HG03066 (cell line): Measurements from ENCODE around the gene DTX1.

Experiments used
- ATAC-seq: cut with Tn5 transposase; IDR thresholded peaks from one replicate; pipeline ENCODE4 v1.9.1; 2021; ENCODE audit warnings: low read depth; ENCODE audit not compliant: unreplicated experiment

The DTX1 gene

GRCh38 chr12:113056631-113057488 is at the start of gene DTX1:
TSS of gene DTX1 (plus strand) at chr12:113056730. CDS start at chr12:113058193, 1,463 bp downstream.
- no peak for ATAC-seq

GRCh38 chr12:113007166-113007565 is 49.4 kb upstream of the DTX1 start:
- no peak for ATAC-seq

GRCh38 chr12:113010701-113011100 is 45.8 kb upstream of the DTX1 start:
- no peak for ATAC-seq

- ATAC-seq, result no peak
Observed at GRCh38 chr12:113014565-113014964, 42.0 kb upstream of the DTX1 start.

GRCh38 chr12:113016796-113017195 is 39.7 kb upstream of the DTX1 start:
- ATAC-seq, result no peak

- ATAC-seq, result no peak
Observed at GRCh38 chr12:113019025-113019424, 37.5 kb upstream of the DTX1 start.

- ATAC-seq, result no peak
Observed at GRCh38 chr12:113021500-113021899, 35.0 kb upstream of the DTX1 start.

- ATAC-seq, result no peak
Observed at GRCh38 chr12:113022563-113023297, 33.8 kb upstream of the DTX1 start.

- ATAC-seq, result no peak
Observed at GRCh38 chr12:113027726-113028125, 28.8 kb upstream of the DTX1 start.

- ATAC-seq, result no peak
Observed at GRCh38 chr12:113030875-113031525, 25.5 kb upstream of the DTX1 start.

- ATAC-seq, result no peak
Observed at GRCh38 chr12:113039911-113040445, 16.6 kb upstream of the DTX1 start.

GRCh38 chr12:113040722-113041171 is 15.8 kb upstream of the DTX1 start:
- ATAC-seq, result no peak

GRCh38 chr12:113041560-113041959 is 15.0 kb upstream of the DTX1 start:
- ATAC-seq, result no peak

GRCh38 chr12:113043240-113043639 is 13.3 kb upstream of the DTX1 start:
- ATAC-seq, result no peak

GRCh38 chr12:113044516-113044915 is 12.0 kb upstream of the DTX1 start:
- no peak for ATAC-seq

- ATAC-seq, result no peak
Observed at GRCh38 chr12:113048716-113049127, 7.8 kb upstream of the DTX1 start.

- ATAC-seq, result no peak
Observed at GRCh38 chr12:113049976-113050742, 6.4 kb upstream of the DTX1 start.

- ATAC-seq, result no peak
Observed at GRCh38 chr12:113050795-113051194, 5.7 kb upstream of the DTX1 start.

GRCh38 chr12:113051759-113052158 is 4.8 kb upstream of the DTX1 start:
- no peak for ATAC-seq

GRCh38 chr12:113052326-113052725 is 4.2 kb upstream of the DTX1 start:
- ATAC-seq, result no peak
